Measurements from ENCODE around the gene BCAR3.

The BCAR3 gene

DNA sequence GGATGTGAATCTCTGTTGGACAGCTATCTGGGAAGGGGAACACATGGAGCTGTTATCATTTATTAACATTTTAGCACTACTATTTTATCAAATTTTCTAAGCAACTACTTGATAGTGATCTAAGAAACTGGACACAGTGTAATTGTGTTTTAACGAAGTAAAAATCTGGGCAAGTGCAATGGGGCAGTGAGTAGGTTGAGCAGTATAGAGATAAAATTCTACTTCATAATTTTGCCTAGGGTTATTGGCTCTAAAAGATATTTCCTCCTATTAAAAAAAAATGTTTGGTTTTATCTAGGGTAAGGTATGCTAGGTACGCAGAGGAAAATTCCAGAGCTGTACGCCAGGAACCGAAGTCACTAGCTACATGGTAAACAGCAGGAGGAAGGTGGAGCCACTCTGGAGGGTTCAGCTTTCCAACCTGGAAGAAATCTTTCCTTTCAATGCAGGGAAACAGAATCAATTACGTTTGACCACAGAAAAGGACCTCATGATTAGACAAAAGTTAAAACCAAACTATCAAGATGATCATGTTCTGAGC lies 43.3 kb downstream of the BCAR3 start:
- in situ Hi-C loops (cut with MboI; ENCODE audit: low sequenced_read_pairs, unreplicated experiment) = loop anchor here (10.0 kb wide), 1 partner anchor 166 kb away; no protein-coding TSS in a partner anchor
- DNase-seq (ENCODE audit: low spot score) = no peak
- TF ChIP-seq, protein P1, sequence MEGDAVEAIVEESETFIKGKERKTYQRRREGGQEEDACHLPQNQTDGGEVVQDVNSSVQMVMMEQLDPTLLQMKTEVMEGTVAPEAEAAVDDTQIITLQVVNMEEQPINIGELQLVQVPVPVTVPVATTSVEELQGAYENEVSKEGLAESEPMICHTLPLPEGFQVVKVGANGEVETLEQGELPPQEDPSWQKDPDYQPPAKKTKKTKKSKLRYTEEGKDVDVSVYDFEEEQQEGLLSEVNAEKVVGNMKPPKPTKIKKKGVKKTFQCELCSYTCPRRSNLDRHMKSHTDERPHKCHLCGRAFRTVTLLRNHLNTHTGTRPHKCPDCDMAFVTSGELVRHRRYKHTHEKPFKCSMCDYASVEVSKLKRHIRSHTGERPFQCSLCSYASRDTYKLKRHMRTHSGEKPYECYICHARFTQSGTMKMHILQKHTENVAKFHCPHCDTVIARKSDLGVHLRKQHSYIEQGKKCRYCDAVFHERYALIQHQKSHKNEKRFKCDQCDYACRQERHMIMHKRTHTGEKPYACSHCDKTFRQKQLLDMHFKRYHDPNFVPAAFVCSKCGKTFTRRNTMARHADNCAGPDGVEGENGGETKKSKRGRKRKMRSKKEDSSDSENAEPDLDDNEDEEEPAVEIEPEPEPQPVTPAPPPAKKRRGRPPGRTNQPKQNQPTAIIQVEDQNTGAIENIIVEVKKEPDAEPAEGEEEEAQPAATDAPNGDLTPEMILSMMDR (IDR thresholded peaks at IDR 0.05; ENCODE audit: borderline replicate concordance, control extremely low read depth, extremely low read depth, insufficient read depth, missing control alignments) = no peak

DNA sequence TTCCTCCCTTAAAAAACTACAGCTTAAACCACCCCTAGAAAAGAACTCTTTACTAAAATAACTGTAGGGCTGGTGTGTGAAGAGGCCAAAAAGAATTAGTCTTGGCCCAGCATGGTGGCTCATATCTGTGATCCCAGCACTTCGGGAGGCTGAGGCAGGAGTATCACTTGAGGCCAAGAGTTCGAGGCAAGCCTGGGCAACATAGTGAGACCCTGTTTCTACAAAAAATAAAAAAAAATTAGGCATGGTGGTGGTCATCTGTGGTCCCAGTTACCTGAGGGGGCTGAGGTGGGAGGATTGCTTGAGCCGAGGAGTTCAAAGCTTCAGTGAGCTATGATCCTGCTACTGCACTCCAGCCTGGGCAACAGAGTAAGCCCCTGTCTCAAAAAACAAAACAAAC lies 44.9 kb downstream of the BCAR3 start:
- TF ChIP-seq, protein P1 (IDR thresholded peaks at IDR 0.05; ENCODE audit: borderline replicate concordance, control extremely low read depth, extremely low read depth, insufficient read depth, missing control alignments) = no peak
- in situ Hi-C loops (cut with MboI; ENCODE audit: low sequenced_read_pairs, unreplicated experiment) = loop anchor here (10.0 kb wide), 1 partner anchor 168 kb away; no protein-coding TSS in a partner anchor
- DNase-seq (ENCODE audit: low spot score) = no peak

DNA sequence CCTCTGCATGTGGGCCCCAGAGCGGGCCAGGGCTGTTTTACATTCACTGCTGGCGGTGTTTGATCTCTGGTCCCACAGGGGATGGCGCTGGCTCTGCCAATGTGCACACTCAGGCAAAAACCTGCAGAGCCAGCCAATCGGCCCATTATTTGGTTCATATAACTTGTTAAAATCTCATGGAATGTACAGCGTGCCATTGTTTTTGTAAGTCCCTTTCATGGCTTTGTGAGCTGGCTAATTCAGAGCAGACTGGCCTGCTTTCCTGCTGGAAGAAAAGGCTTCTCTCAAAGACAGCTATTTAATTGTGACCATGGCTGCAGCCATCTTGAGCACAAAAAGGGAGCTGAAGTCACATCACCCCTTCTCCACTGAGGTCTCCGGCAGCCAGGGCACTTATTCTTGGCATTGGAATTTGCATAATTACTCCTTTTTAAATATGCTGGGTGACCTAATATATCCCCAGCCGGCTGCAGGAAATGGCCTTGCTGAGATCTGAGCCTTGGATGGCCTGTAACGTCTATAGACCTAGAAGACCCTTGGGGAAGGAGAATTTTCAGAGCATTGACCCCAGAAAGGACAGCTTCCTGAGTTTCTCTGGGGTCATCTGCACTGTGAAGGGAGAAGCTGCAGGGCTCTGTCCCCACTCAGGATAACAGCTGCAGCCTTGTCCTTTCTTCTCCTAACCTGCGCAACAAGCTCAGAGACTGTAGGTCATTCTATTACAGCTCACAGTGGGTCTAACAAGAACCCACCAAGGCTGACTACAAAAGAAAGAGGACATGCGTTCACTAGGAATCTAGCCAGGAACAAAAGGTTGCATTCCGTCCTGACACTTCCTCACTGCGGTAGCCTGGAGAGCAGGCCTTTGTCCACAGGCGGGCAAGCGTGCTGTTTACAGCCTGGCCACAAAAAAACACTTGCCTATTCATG lies 45.8 kb downstream of the BCAR3 start:
- in situ Hi-C loops (cut with MboI; ENCODE audit: low sequenced_read_pairs, unreplicated experiment) = loop anchor here (10.0 kb wide), 1 partner anchor 169 kb away; no protein-coding TSS in a partner anchor
- TF ChIP-seq, protein P1 (IDR thresholded peaks at IDR 0.05; ENCODE audit: borderline replicate concordance, control extremely low read depth, extremely low read depth, insufficient read depth, missing control alignments) = no peak
- DNase-seq (ENCODE audit: low spot score) = no peak

- TF ChIP-seq, protein P1 (IDR thresholded peaks at IDR 0.05; ENCODE audit: borderline replicate concordance, control extremely low read depth, extremely low read depth, insufficient read depth, missing control alignments) = no peak
- DNase-seq (ENCODE audit: low spot score) = no peak
- in situ Hi-C loops (cut with MboI; ENCODE audit: low sequenced_read_pairs, unreplicated experiment) = loop anchor here (10.0 kb wide), 1 partner anchor 171 kb away; no protein-coding TSS in a partner anchor
Observed at GRCh38 chr1:93633313-93633712, 48.3 kb downstream of the BCAR3 start.

- no peak for DNase-seq (ENCODE audit: low spot score)
- in situ Hi-C loops (cut with MboI; ENCODE audit: low sequenced_read_pairs, unreplicated experiment) = loop anchor here (10.0 kb wide), 1 partner anchor 173 kb away; no protein-coding TSS in a partner anchor
- TF ChIP-seq, protein P1 (IDR thresholded peaks at IDR 0.05; ENCODE audit: borderline replicate concordance, control extremely low read depth, extremely low read depth, insufficient read depth, missing control alignments) = peak; percentile 12
Observed at GRCh38 chr1:93631626-93632365, 49.8 kb downstream of the BCAR3 start.

DNA sequence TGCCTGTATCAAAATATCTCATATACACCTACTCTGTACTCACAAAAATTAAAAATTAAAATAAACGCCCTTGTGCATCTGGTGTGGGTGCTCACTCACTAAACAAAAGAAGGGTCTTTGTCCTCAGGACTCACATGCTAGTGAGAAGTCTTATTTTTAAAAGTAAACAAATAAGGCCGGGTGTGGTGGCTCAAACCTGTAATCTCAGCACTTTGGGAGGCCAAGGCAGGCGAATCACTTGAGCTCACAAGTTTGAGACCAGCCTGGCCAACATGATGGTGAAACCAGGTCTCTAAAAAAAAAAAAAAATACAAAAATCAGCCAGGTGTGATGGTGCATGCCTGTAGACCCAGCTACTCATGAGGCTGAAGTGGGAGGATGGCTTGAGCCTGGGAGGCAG lies 51.5 kb downstream of the BCAR3 start:
- TF ChIP-seq, protein P1 (IDR thresholded peaks at IDR 0.05; ENCODE audit: borderline replicate concordance, control extremely low read depth, extremely low read depth, insufficient read depth, missing control alignments) = no peak
- no peak for DNase-seq (ENCODE audit: low spot score)
- in situ Hi-C loops (cut with MboI; ENCODE audit: low sequenced_read_pairs, unreplicated experiment) = loop anchor here (10.0 kb wide), 1 partner anchor 175 kb away; no protein-coding TSS in a partner anchor

Measured in GM13976 (cell line).